NB4 (cell line): ENCODE results near the gene TMED4.

ENCODE experiments used
- MYC ChIP-seq: IDR thresholded peaks from 2 replicates; pipeline ENCODE4 v1.6.1; 2011; ENCODE audit warnings: low read depth, low read length
- POLR2A ChIP-seq: IDR thresholded peaks from 2 replicates; pipeline ENCODE4 v1.6.1; 2011; ENCODE audit warnings: mild to moderate bottlenecking; ENCODE audit not compliant: insufficient read length; ENCODE audit errors: extremely low read depth
- TF ChIP-seq, protein P1 (sequence below): IDR thresholded peaks from one replicate; pipeline ENCODE4 v1.5.1; 2012; ENCODE audit warnings: low read depth, low read length
- TF ChIP-seq, protein P2 (sequence below): IDR thresholded peaks from 2 replicates; pipeline ENCODE4 v1.6.1; 2011; ENCODE audit warnings: low read depth, low read length

DNA sequence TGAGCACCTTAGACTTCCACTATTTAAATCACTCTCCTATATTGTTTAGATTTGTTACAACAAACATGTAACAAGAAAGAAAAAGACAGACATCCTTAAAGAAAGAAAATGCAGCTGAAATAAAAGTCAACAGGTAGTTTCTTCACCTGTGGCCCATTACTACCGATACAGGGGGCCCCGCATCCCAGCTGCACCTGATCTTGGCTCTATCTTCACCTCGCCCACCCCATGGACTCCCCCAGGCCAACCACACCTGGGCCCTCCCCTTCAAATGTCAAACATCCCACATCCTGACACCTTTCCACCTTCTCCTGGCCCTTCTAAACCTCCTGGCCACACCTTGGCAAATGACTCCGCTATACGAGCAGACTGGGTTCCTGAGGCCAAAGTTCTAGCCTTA lies 15.4 kb downstream of the TMED4 start:
- TF ChIP-seq, protein P1, sequence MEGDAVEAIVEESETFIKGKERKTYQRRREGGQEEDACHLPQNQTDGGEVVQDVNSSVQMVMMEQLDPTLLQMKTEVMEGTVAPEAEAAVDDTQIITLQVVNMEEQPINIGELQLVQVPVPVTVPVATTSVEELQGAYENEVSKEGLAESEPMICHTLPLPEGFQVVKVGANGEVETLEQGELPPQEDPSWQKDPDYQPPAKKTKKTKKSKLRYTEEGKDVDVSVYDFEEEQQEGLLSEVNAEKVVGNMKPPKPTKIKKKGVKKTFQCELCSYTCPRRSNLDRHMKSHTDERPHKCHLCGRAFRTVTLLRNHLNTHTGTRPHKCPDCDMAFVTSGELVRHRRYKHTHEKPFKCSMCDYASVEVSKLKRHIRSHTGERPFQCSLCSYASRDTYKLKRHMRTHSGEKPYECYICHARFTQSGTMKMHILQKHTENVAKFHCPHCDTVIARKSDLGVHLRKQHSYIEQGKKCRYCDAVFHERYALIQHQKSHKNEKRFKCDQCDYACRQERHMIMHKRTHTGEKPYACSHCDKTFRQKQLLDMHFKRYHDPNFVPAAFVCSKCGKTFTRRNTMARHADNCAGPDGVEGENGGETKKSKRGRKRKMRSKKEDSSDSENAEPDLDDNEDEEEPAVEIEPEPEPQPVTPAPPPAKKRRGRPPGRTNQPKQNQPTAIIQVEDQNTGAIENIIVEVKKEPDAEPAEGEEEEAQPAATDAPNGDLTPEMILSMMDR = no peak
- TF ChIP-seq, protein P2, sequence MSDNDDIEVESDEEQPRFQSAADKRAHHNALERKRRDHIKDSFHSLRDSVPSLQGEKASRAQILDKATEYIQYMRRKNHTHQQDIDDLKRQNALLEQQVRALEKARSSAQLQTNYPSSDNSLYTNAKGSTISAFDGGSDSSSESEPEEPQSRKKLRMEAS = no peak
- no peak for TF ChIP-seq POLR2A
- no peak for TF ChIP-seq MYC
